ENCODE results near the gene UBASH3B. TPM values are rescaled to one million over a fixed set of nuclear protein-coding genes. Genes with fewer than 3 reads are reported as not detected.

UBASH3B gene
- total RNA-seq, 1 experiment from 2014 or later = 8.0 TPM

- H2AK5ac ChIP-seq (ENCODE audit: insufficient read length, low read length) = no peak overlapping the region
- no peak overlapping the region for H3K4me2 ChIP-seq (ENCODE audit: insufficient read depth, insufficient read length, low read length)
- H2BK12ac ChIP-seq (ENCODE audit: insufficient read length, low read depth, low read length) = no peak overlapping the region
- no peak overlapping the region for H2BK20ac ChIP-seq (ENCODE audit: low read depth, low read length, poor library complexity, severe bottlenecking)
- H3K4ac ChIP-seq (ENCODE audit: low read depth, low read length) = no peak overlapping the region
- peaks cover 9 to 12% of the 10 kb centered on the region in 2 experiments for H3K4me1 Mint-ChIP-seq
- H3K4me1 ChIP-seq (ENCODE audit: insufficient read depth, low read length) = no peaks in the 10 kb centered on the region
- no peaks in the 10 kb centered on the region for H3K27me3 ChIP-seq (ENCODE audit: insufficient read depth, low read length)
- H3K9me3 ChIP-seq (ENCODE audit: control insufficient read depth, low read depth, low read length) = no peaks in the 10 kb centered on the region
- H3T11ph ChIP-seq (ENCODE audit: low read length) = no peak overlapping the region
- no peak overlapping the region for H2BK120ac ChIP-seq (ENCODE audit: low read depth, low read length, poor library complexity, severe bottlenecking)
- H3K18ac ChIP-seq (ENCODE audit: insufficient read length, low read depth, low read length) = no peak overlapping the region
- H4K5ac ChIP-seq (ENCODE audit: insufficient read length, low read depth, low read length) = no peak overlapping the region
- no peaks in the 10 kb centered on the region for H3K23me2 ChIP-seq (ENCODE audit: insufficient read length, low read depth, low read length, poor library complexity, severe bottlenecking)
- H2AFZ ChIP-seq (ENCODE audit: low read length) = no peak overlapping the region
- no peak overlapping the region for H3K23ac ChIP-seq (ENCODE audit: insufficient read length, low read depth, low read length)
- no peak for TF ChIP-seq CTCF (conservative IDR thresholded peaks at IDR 0.05)
- H2BK5ac ChIP-seq (ENCODE audit: insufficient read length, low read length) = no peak overlapping the region
- no peak overlapping the region for H3K4me3 Mint-ChIP-seq
- no peaks in the 10 kb centered on the region for H3K79me2 ChIP-seq (ENCODE audit: insufficient read depth, low read length)
- no peaks in the 10 kb centered on the region for H3K9me3 Mint-ChIP-seq
- H3K79me1 ChIP-seq (ENCODE audit: insufficient read depth, low read depth, low read length, poor library complexity, severe bottlenecking) = no peaks in the 10 kb centered on the region
- DNase-seq = no peak
- no peaks in the 10 kb centered on the region for H4K20me1 ChIP-seq (ENCODE audit: control insufficient read depth, insufficient read depth, insufficient read length)
- H2BK15ac ChIP-seq (ENCODE audit: low read depth, low read length) = no peak overlapping the region
- no peak overlapping the region for H3K56ac ChIP-seq (ENCODE audit: insufficient read length, low read depth, low read length)
- no peak overlapping the region for H4K8ac ChIP-seq (replicated peaks; ENCODE audit: insufficient read length, low read depth, low read length)
- no peak overlapping the region for H3K27ac Mint-ChIP-seq
- no peak overlapping the region for H4K91ac ChIP-seq (ENCODE audit: insufficient read length, low read depth, low read length)
- H3K14ac ChIP-seq (ENCODE audit: insufficient read depth, low read length) = no peak overlapping the region
- H3K27me3 Mint-ChIP-seq (ENCODE audit: low read depth) = no peaks in the 10 kb centered on the region
- H3K36me3 Mint-ChIP-seq (ENCODE audit: insufficient read depth in 1 of 3, low read depth in 3 of 3) = no peaks in the 10 kb centered on the region; a peak in 1 of 7 replicates
- H3K27ac ChIP-seq (ENCODE audit: insufficient read length, low read depth, low read length) = no peak overlapping the region
- no peak overlapping the region for H3K9ac ChIP-seq (ENCODE audit: extremely low read depth, insufficient read length, low read length)
These were observed 22.9 kb downstream of the UBASH3B start for GRCh38 chr11:122678406-122678805.
